HEK293 (cell line): ENCODE measurements around the gene RING1.

ENCODE experiments used
- BCL11A ChIP-seq: fragments of 450-650 bp; formaldehyde crosslinking; IDR thresholded peaks from 2 replicates; pipeline ENCODE4 v1.5.1; 2016; ENCODE audit warnings: low read depth, missing biosample characterization, missing genetic modification characterization
- FEZF1 ChIP-seq: fragments of 450-650 bp; formaldehyde crosslinking; IDR thresholded peaks from 2 replicates; pipeline ENCODE4 v1.5.1; 2016; ENCODE audit warnings: missing biosample characterization, missing genetic modification characterization
- GLIS1 ChIP-seq: fragments of 450-650 bp; formaldehyde crosslinking; IDR thresholded peaks from 2 replicates; pipeline ENCODE4 v1.5.1; 2016; ENCODE audit warnings: missing biosample characterization, missing genetic modification characterization
- INSM2 ChIP-seq: fragments of 450-650 bp; formaldehyde crosslinking; IDR thresholded peaks from 2 replicates; pipeline ENCODE4 v1.5.1; 2016; ENCODE audit warnings: missing biosample characterization, missing genetic modification characterization
- MZF1 ChIP-seq: fragments of 450-650 bp; formaldehyde crosslinking; IDR thresholded peaks from 2 replicates; pipeline ENCODE4 v1.5.1; 2017; ENCODE audit warnings: missing biosample characterization, missing genetic modification characterization, borderline replicate concordance
- SP2 ChIP-seq: fragments of 450-650 bp; formaldehyde crosslinking; IDR thresholded peaks from 2 replicates; pipeline ENCODE4 v1.5.1; 2016; ENCODE audit warnings: missing biosample characterization, missing genetic modification characterization
- YY2 ChIP-seq: fragments of 450-650 bp; formaldehyde crosslinking; IDR thresholded peaks from 2 replicates; pipeline ENCODE4 v1.5.1; 2016; ENCODE audit warnings: missing biosample characterization, missing genetic modification characterization
- ZBTB26 ChIP-seq: fragments of 450-650 bp; formaldehyde crosslinking; optimal IDR thresholded peaks from 2 replicates; pipeline ENCODE3; 2016; ENCODE audit warnings: missing biosample characterization, mild to moderate bottlenecking, missing genetic modification characterization
- ZBTB7A ChIP-seq: fragments of 450-650 bp; formaldehyde crosslinking; IDR thresholded peaks from 2 replicates; pipeline ENCODE4 v1.5.1; 2016; ENCODE audit warnings: low read depth, missing biosample characterization, missing genetic modification characterization
- ZFP37 ChIP-seq: fragments of 450-650 bp; formaldehyde crosslinking; IDR thresholded peaks from 2 replicates; pipeline ENCODE4 v1.5.1; 2016; ENCODE audit warnings: missing biosample characterization, missing genetic modification characterization
- ZFP41 ChIP-seq: fragments of 450-650 bp; formaldehyde crosslinking; IDR thresholded peaks from 2 replicates; pipeline ENCODE4 v1.5.1; 2016; ENCODE audit warnings: missing biosample characterization, missing genetic modification characterization, borderline replicate concordance
- ZNF138 ChIP-seq: fragments of 450-650 bp; formaldehyde crosslinking; IDR thresholded peaks from 2 replicates; pipeline ENCODE4 v1.5.1; 2016; ENCODE audit warnings: missing biosample characterization, missing genetic modification characterization, borderline replicate concordance
- ZNF148 ChIP-seq: fragments of 450-650 bp; formaldehyde crosslinking; IDR thresholded peaks from 2 replicates; pipeline ENCODE4 v1.5.0; 2017; ENCODE audit warnings: missing biosample characterization, missing genetic modification characterization, borderline replicate concordance
- ZNF202 ChIP-seq: fragments of 450-650 bp; formaldehyde crosslinking; IDR thresholded peaks from 2 replicates; pipeline ENCODE4 v1.5.1; 2016; ENCODE audit warnings: missing biosample characterization, missing genetic modification characterization, borderline replicate concordance
- ZNF211 ChIP-seq: fragments of 450-650 bp; formaldehyde crosslinking; IDR thresholded peaks from 2 replicates; pipeline ENCODE4 v1.5.1; 2016; ENCODE audit warnings: low read depth, missing biosample characterization, missing genetic modification characterization
- ZNF248 ChIP-seq: fragments of 450-650 bp; formaldehyde crosslinking; IDR thresholded peaks from 2 replicates; pipeline ENCODE4 v1.5.1; 2017; ENCODE audit warnings: missing biosample characterization, missing genetic modification characterization
- ZNF274 ChIP-seq, 2 experiments: fragments of 200-500 bp in 1 of 2; fragments of 450-650 bp in 1 of 2; sonication (Bioruptor generic) in 1 of 2; formaldehyde crosslinking in 1 of 2; IDR thresholded peaks; 2 replicates each; pipeline versions ENCODE4 v1.5.1 to v1.6.1; 2014 to 2016; ENCODE audit warnings: borderline replicate concordance in 1 of 2, inconsistent platforms in 1 of 2, low read length in 1 of 2, missing biosample characterization in 1 of 2, missing genetic modification characterization in 1 of 2
- ZNF350 ChIP-seq: fragments of 450-650 bp; formaldehyde crosslinking; IDR thresholded peaks from 2 replicates; pipeline ENCODE4 v1.5.0; 2017; ENCODE audit warnings: missing biosample characterization, mild to moderate bottlenecking, missing genetic modification characterization
- ZNF354C ChIP-seq: fragments of 450-650 bp; formaldehyde crosslinking; IDR thresholded peaks from 2 replicates; pipeline ENCODE4 v1.5.1; 2016; ENCODE audit warnings: missing biosample characterization, missing genetic modification characterization, low read depth, borderline replicate concordance
- ZNF362 ChIP-seq: fragments of 450-650 bp; formaldehyde crosslinking; IDR thresholded peaks from 2 replicates; pipeline ENCODE4 v1.5.1; 2016; ENCODE audit warnings: missing biosample characterization, missing genetic modification characterization
- ZNF404 ChIP-seq: fragments of 450-650 bp; formaldehyde crosslinking; IDR thresholded peaks from 2 replicates; pipeline ENCODE4 v1.5.1; 2017; ENCODE audit warnings: missing biosample characterization, missing genetic modification characterization
- ZNF555 ChIP-seq: fragments of 450-650 bp; formaldehyde crosslinking; conservative IDR thresholded peaks from 2 replicates; pipeline ENCODE4 v1.5.1; 2017; ENCODE audit warnings: missing biosample characterization, mild to moderate bottlenecking, missing genetic modification characterization, inconsistent platforms
- ZNF560 ChIP-seq: fragments of 450-650 bp; formaldehyde crosslinking; IDR thresholded peaks from 2 replicates; pipeline ENCODE4 v1.5.1; 2017; ENCODE audit warnings: missing biosample characterization, missing genetic modification characterization, borderline replicate concordance
- ZNF645 ChIP-seq: fragments of 450-650 bp; formaldehyde crosslinking; IDR thresholded peaks from 2 replicates; pipeline ENCODE4; 2016; ENCODE audit warnings: missing biosample characterization, missing genetic modification characterization
- ZNF654 ChIP-seq: fragments of 450-650 bp; formaldehyde crosslinking; IDR thresholded peaks from 2 replicates; pipeline ENCODE4 v1.5.1; 2016; ENCODE audit warnings: low read depth, missing biosample characterization, missing genetic modification characterization
- ZNF692 ChIP-seq: fragments of 450-650 bp; formaldehyde crosslinking; IDR thresholded peaks from 2 replicates; pipeline ENCODE4 v1.5.1; 2016; ENCODE audit warnings: missing biosample characterization, missing genetic modification characterization
- ZNF704 ChIP-seq: fragments of 450-650 bp; formaldehyde crosslinking; IDR thresholded peaks from 2 replicates; pipeline ENCODE4 v1.5.1; 2016; ENCODE audit warnings: missing biosample characterization, missing genetic modification characterization
- ZSCAN30 ChIP-seq: fragments of 450-650 bp; IDR thresholded peaks from 2 replicates; pipeline ENCODE4 v1.5.1; 2018; ENCODE audit warnings: missing biosample characterization, mild to moderate bottlenecking, missing genetic modification characterization, moderate library complexity

The RING1 gene

GRCh38 chr6:33248932-33249731 lies 40.8 kb downstream of the RING1 start (continued):
- TF ChIP-seq ZNF654 (no peak), ZNF692 (tag by site-specific recombination) (0 out of 2 replicates have a peak, but pooled peaks have one; percentile 10), ZNF645 (tag by site-specific recombination) (no peak), MZF1 (tag by site-specific recombination) (no peak), ZNF704 (tag by site-specific recombination) (no peak), ZNF274 (IDR thresholded peaks at IDR 0.05; ENCODE audit: low read length) (no peak), ZNF274 (tag by site-specific recombination; IDR thresholded peaks at IDR 0.05; ENCODE audit: borderline replicate concordance) (no peak), INSM2 (tag by site-specific recombination) (peak; percentile 23; the same call in 1 of the 2 replicates), YY2 (tag by site-specific recombination) (no peak), ZNF555 (no peak), ZSCAN30 (tag by site-specific recombination) (0 out of 2 replicates have a peak, but pooled peaks have one; percentile 36), ZNF148 (tag by site-specific recombination) (no peak), ZNF560 (tag by site-specific recombination) (no peak), ZNF211 (no peak), SP2 (tag by site-specific recombination) (peak; percentile 98), ZNF404 (no peak), ZBTB7A (tag by site-specific recombination) (peak; percentile 37; the same call in 1 of the 2 replicates), FEZF1 (no peak), ZNF138 (tag by site-specific recombination) (no peak), ZNF354C (tag by site-specific recombination) (no peak), ZNF202 (tag by site-specific recombination) (no peak), ZNF362 (tag by site-specific recombination) (no peak), ZBTB26 (peak; percentile 59), ZNF248 (no peak), ZFP37 (no peak), GLIS1 (no peak; the same call in 1 of the 2 replicates), BCL11A (tag by site-specific recombination) (peak; percentile 74; the same call in 1 of the 2 replicates), ZNF350 (tag by site-specific recombination) (no peak), ZFP41 (tag by site-specific recombination) (no peak)
